HG03354 (cell line): ENCODE data around the gene ADAMTS17.
"Not testable (repeated sequence)": the region's sequence is repeated elsewhere in the genome, so short reads cannot be mapped to it uniquely, and the experiment has no call there.

Experiments
- ATAC-seq: cut with Tn5 transposase; IDR thresholded peaks from one replicate; pipeline ENCODE4 v1.9.1; 2021; ENCODE audit warnings: mild to moderate bottlenecking; ENCODE audit not compliant: unreplicated experiment, poor library complexity, severe bottlenecking

Gene ADAMTS17

GRCh38 chr15:99994849-99995248 lies 346.9 kb downstream of the ADAMTS17 start:
- no peak for ATAC-seq

GRCh38 chr15:99993681-99994131 lies 348.1 kb downstream of the ADAMTS17 start:
- ATAC-seq, result no peak

- ATAC-seq, result no peak
Measured at GRCh38 chr15:99993262-99993661, 348.5 kb downstream of the ADAMTS17 start.

- ATAC-seq, result no peak
Measured at GRCh38 chr15:99992611-99993231, 349.1 kb downstream of the ADAMTS17 start.

GRCh38 chr15:99989095-99989494 lies 352.7 kb downstream of the ADAMTS17 start:
- ATAC-seq, result no peak

- no peak for ATAC-seq
Measured at GRCh38 chr15:99987701-99988100, 354.1 kb downstream of the ADAMTS17 start.

- no peak for ATAC-seq
Measured at GRCh38 chr15:99987119-99987506, 354.7 kb downstream of the ADAMTS17 start.

GRCh38 chr15:99986297-99987118 lies 355.3 kb downstream of the ADAMTS17 start:
- no peak for ATAC-seq

GRCh38 chr15:99985878-99986277 lies 355.9 kb downstream of the ADAMTS17 start:
- no peak for ATAC-seq

- no peak for ATAC-seq
Measured at GRCh38 chr15:99984491-99985243, 357.1 kb downstream of the ADAMTS17 start.

GRCh38 chr15:99983886-99984286 lies 357.9 kb downstream of the ADAMTS17 start:
- no peak for ATAC-seq

- ATAC-seq, result no peak
Measured at GRCh38 chr15:99983171-99983885, 358.4 kb downstream of the ADAMTS17 start.

- ATAC-seq, result no peak
Measured at GRCh38 chr15:99982662-99983061, 359.1 kb downstream of the ADAMTS17 start.

GRCh38 chr15:99981839-99982658 lies 359.7 kb downstream of the ADAMTS17 start:
- ATAC-seq, result no peak

- no peak for ATAC-seq
Measured at GRCh38 chr15:99981191-99981647, 360.6 kb downstream of the ADAMTS17 start.

- no peak for ATAC-seq
Measured at GRCh38 chr15:99980752-99981151, 361.0 kb downstream of the ADAMTS17 start.

GRCh38 chr15:99979886-99980285 lies 361.9 kb downstream of the ADAMTS17 start:
- ATAC-seq, result not testable (repeated sequence)

GRCh38 chr15:99979371-99979770 lies 362.4 kb downstream of the ADAMTS17 start:
- ATAC-seq, result no peak

GRCh38 chr15:99978426-99978825 lies 363.3 kb downstream of the ADAMTS17 start:
- ATAC-seq, result no peak
